GM21576 (cell line): Measurements from ENCODE around the gene EAPP.
A peak's percentile ranks its signal among the peaks of the same experiment; 100 is the strongest.
"Not testable (repeated sequence)": the region's sequence is repeated elsewhere in the genome, so short reads cannot be mapped to it uniquely, and the experiment has no call there.

Experiments used
- ATAC-seq: cut with Tn5 transposase; IDR thresholded peaks from one replicate; pipeline ENCODE4 v1.9.1; 2021; ENCODE audit warnings: mild to moderate bottlenecking, moderate library complexity; ENCODE audit not compliant: unreplicated experiment

The EAPP gene

GRCh38 chr14:34539407-34540180 is at the start of gene EAPP:
Gene EAPP, minus strand, starts transcription at chr14:34539701. Its CDS starts 73 bp downstream, at chr14:34539628.
- peak; percentile 100 for ATAC-seq

GRCh38 chr14:34583525-34583924 is 44.0 kb upstream of the EAPP start:
- ATAC-seq = no peak

- ATAC-seq = no peak
Measured at GRCh38 chr14:34582117-34582680, 42.7 kb upstream of the EAPP start.

- no peak for ATAC-seq
Measured at GRCh38 chr14:34580381-34580780, 40.9 kb upstream of the EAPP start.

GRCh38 chr14:34571771-34572170 is 32.3 kb upstream of the EAPP start:
- ATAC-seq = no peak

GRCh38 chr14:34569750-34570149 is 30.2 kb upstream of the EAPP start:
- no peak for ATAC-seq

GRCh38 chr14:34568803-34569202 is 29.3 kb upstream of the EAPP start:
- no peak for ATAC-seq

GRCh38 chr14:34562776-34563150 is 23.3 kb upstream of the EAPP start:
- ATAC-seq = no peak

- ATAC-seq = not testable (repeated sequence)
Measured at GRCh38 chr14:34562037-34562775, 22.7 kb upstream of the EAPP start.

- peak; percentile 51 for ATAC-seq
Measured at GRCh38 chr14:34556498-34556829, 17.0 kb upstream of the EAPP start.

- ATAC-seq = peak; percentile 70
Measured at GRCh38 chr14:34555583-34556497, 16.3 kb upstream of the EAPP start.

GRCh38 chr14:34554540-34555250 is 15.2 kb upstream of the EAPP start:
- ATAC-seq = no peak

GRCh38 chr14:34549276-34549966 is 9.9 kb upstream of the EAPP start:
- not testable (repeated sequence) for ATAC-seq

GRCh38 chr14:34548472-34548981 is 9.0 kb upstream of the EAPP start:
- ATAC-seq = no peak

- not testable (repeated sequence) for ATAC-seq
Measured at GRCh38 chr14:34547136-34547520, 7.6 kb upstream of the EAPP start.

- peak; percentile 76 for ATAC-seq
Measured at GRCh38 chr14:34546272-34547135, 7.0 kb upstream of the EAPP start.

- ATAC-seq = not testable (repeated sequence)
Measured at GRCh38 chr14:34540181-34541059, 919 bp upstream of the EAPP start.
